GM12891 (cell line): Measurements from ENCODE around the gene ZNF808.
"Not testable (repeated sequence)": the region's sequence is repeated elsewhere in the genome, so short reads cannot be mapped to it uniquely, and the experiment has no call there.

Experiments
- DNase-seq: peaks from one replicate; pipeline ENCODE4 v3.0.0; 2011; ENCODE audit warnings: low spot score; ENCODE audit not compliant: insufficient read length
- FAIRE-seq: peaks from 2 replicates; lab custom pipeline; 2011; peaks lifted over from hg19 to GRCh38; lab: Jason Lieb, UNC
- PAX5 ChIP-seq: IDR thresholded peaks from 2 replicates; pipeline ENCODE4 v1.6.1; 2011; ENCODE audit warnings: low read length, moderate library complexity, mild to moderate bottlenecking; ENCODE audit not compliant: insufficient read depth, severe bottlenecking
- POLR2A ChIP-seq: IDR thresholded peaks from 2 replicates; pipeline ENCODE4 v1.6.1; 2011; ENCODE audit warnings: low read depth, low read length, control low read depth
- POLR2AphosphoS5 ChIP-seq: IDR thresholded peaks from 2 replicates; pipeline ENCODE4 v1.6.1; 2011; ENCODE audit warnings: low read depth, low read length, control low read depth
- POU2F2 ChIP-seq: IDR thresholded peaks from 2 replicates; pipeline ENCODE4 v1.6.1; 2011; ENCODE audit warnings: low read depth, mild to moderate bottlenecking, control low read depth, low read length, moderate library complexity
- SPI1 ChIP-seq: IDR thresholded peaks from 2 replicates; pipeline ENCODE4 v1.6.1; 2011; ENCODE audit warnings: low read depth, low read length, control low read depth
- TAF1 ChIP-seq: IDR thresholded peaks from 2 replicates; pipeline ENCODE4 v1.6.1; 2011; ENCODE audit warnings: low read depth, low read length, control low read depth

The ZNF808 gene

DNA sequence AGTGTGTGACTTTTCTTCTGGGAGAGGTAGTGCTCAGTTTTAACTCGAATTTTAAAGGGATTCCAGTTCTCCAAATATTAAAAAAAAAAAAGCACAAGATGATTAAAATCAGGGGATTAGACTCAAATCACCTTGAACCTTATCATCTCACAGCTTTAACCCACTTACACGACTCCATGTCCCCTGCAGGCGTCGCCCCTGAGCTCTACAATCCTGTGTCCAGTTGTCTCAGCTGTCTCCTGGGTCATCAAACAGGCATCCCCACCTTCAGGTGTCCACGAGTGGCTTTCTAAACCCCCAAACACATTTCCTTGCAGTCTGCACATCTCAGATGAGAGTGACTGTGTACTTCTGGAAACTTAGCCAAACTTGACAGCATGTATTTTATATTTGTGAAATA lies 14.1 kb downstream of the ZNF808 start:
- TF ChIP-seq POLR2AphosphoS5 (no peak), SPI1 (no peak), TAF1 (no peak), POLR2A (no peak), PAX5 (no peak), POU2F2 (no peak)
- DNase-seq (no peak), FAIRE-seq (no peak)

DNA sequence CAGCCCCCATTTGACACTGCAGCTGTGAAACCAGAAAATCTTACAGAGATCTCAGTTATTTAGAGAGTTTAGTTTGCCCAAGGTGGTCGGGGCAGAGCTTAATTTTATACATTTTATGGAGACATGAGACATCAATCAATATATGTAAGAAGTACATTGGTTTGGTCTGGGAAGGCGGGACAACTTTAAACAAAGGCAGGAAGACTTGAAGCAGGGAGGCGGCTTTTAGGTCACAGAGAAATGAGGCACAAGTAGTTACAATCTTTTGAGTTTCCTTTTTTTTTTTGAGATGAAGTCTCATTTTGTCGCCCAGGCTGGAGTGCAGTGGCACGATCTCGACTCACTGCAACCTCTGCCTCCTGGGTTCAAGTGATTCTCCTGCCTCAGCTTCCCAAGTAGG lies 15.1 kb downstream of the ZNF808 start:
- FAIRE-seq, DNase-seq: not testable (repeated sequence)

GRCh38 chr19:52542984-52543664 lies 15.7 kb downstream of the ZNF808 start:
- FAIRE-seq: peak; percentile 81
- DNase-seq: no peak
- no peak for TF ChIP-seq POLR2AphosphoS5
- no peak for TF ChIP-seq SPI1
- TF ChIP-seq TAF1: no peak
- no peak for TF ChIP-seq POU2F2
- TF ChIP-seq PAX5: no peak
- TF ChIP-seq POLR2A: no peak

- no peak for TF ChIP-seq SPI1
- TF ChIP-seq TAF1: no peak
- TF ChIP-seq POLR2A: no peak
- no peak for TF ChIP-seq PAX5
- TF ChIP-seq POLR2AphosphoS5: no peak
- no peak for TF ChIP-seq POU2F2
- DNase-seq (no peak), FAIRE-seq (no peak)
Measured at GRCh38 chr19:52554216-52554971, 26.9 kb downstream of the ZNF808 start.

- DNase-seq: no peak
- no peak for TF ChIP-seq PAX5
- no peak for TF ChIP-seq TAF1
- TF ChIP-seq POU2F2: no peak
- no peak for TF ChIP-seq POLR2A
- no peak for TF ChIP-seq SPI1
- no peak; the same call in 1 of the 2 replicates for TF ChIP-seq POLR2AphosphoS5
- FAIRE-seq: no peak
Measured at GRCh38 chr19:52557231-52557995, 29.9 kb downstream of the ZNF808 start.

- DNase-seq, FAIRE-seq: not testable (repeated sequence)
Measured at GRCh38 chr19:52558732-52559445, 31.4 kb downstream of the ZNF808 start.

GRCh38 chr19:52561611-52562010 lies 34.1 kb downstream of the ZNF808 start:
- FAIRE-seq, DNase-seq: not testable (repeated sequence)

- FAIRE-seq (no peak), DNase-seq (no peak)
- TF ChIP-seq TAF1 (no peak), POLR2A (no peak), POU2F2 (no peak), SPI1 (no peak), POLR2AphosphoS5 (no peak), PAX5 (no peak)
Measured at GRCh38 chr19:52566121-52566520, 38.7 kb downstream of the ZNF808 start.

DNA sequence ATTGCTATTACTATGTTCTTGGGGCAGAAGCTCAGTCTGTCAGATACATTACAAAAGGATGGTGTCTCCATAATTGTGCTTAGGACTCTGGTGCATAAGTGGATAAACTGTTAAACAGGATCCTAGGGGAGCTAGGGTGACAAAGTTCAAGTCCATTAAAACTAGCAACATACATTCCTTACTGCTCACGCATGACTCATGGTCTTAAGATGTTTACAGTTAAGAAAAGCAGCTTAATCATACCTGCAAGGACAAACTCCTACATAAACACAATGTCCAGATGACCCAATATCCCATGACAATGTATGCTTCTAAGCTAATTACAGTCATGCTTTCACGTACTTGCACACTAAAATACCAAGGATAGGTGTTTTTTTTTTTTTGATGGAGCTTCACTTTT lies 39.1 kb downstream of the ZNF808 start:
- DNase-seq: no peak
- TF ChIP-seq POLR2AphosphoS5 (no peak), SPI1 (no peak), POU2F2 (no peak), TAF1 (no peak), POLR2A (no peak), PAX5 (no peak)
- no peak for FAIRE-seq

DNA sequence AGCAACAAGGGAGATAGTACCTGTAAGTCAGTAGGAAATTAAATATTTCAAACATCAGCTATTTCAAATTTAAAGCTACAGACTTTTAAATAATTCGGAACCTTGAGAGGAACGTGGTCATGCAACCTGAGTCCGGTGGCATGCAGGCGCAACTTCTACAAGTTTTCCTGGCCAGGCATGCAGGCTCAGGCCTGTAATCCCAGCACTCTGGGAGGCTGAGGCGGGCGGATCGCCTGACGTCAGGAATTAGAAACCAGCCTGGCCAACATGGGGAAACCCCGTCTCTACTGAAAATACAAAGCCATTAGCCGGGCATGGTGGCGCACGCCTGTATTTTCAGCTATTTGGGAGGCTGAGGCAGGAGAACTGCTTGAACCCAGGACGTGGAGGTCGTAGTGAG lies 40.5 kb downstream of the ZNF808 start:
- no peak for TF ChIP-seq POU2F2
- no peak for TF ChIP-seq TAF1
- no peak for DNase-seq
- no peak for FAIRE-seq

DNA sequence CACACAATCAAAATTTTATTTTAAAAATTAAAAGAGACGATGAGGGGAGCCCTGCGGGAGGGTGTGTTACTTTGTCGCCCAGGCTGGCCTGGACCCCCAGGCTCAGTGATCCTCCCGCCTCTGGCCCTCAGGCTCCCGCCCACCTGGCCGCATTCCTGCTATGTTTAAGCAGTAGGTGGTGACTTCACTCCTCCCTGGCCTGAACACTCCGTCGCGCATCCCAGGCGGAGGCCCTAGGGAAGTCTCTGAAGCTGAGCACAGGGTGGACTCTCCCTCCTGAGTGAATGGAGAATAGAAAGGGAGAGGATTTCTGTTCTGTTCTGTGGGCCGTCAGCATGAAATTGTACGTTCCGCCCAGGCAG lies 42.2 kb downstream of the ZNF808 start:
- not testable (repeated sequence) for FAIRE-seq, DNase-seq
